Ovary (tissue), 9 donors: ENCODE measurements around the gene SUMO3. TPM values are rescaled to one million over a fixed set of nuclear protein-coding genes. Genes with fewer than 3 reads are reported as not detected.

Experiments
- DNase-seq, 5 donors: peaks; one replicate each; pipeline ENCODE4 v3.0.0-alpha.2; 2019 to 2020
- H3K27ac ChIP-seq, 2 donors: fragments of 200-600 bp; one replicate each; pipeline versions ENCODE4 v1.5.1 to v1.8.0; 2019 to 2022
- H3K27me3 ChIP-seq: fragments of 200-600 bp; one replicate; pipeline ENCODE4 v1.8.0; 2022
- H3K36me3 ChIP-seq: fragments of 200-600 bp; sonication (generic); one replicate; pipeline ENCODE4 v1.5.1; 2019
- H3K4me1 ChIP-seq: one replicate; pipeline ENCODE4 v1.8.1; 2013; ENCODE audit warnings: mild to moderate bottlenecking, moderate library complexity; ENCODE audit not compliant: insufficient read depth
- H3K4me3 ChIP-seq: fragments of 200-600 bp; sonication (generic); one replicate; pipeline ENCODE4 v1.5.1; 2017
- H3K9me3 ChIP-seq, 2 donors: fragments of 200-600 bp in 1 of 2; sonication (generic) in 1 of 2; one replicate each; pipeline versions ENCODE4 v1.5.1 to v1.8.1; 2013 to 2019; ENCODE audit warnings: mild to moderate bottlenecking in 1 of 2, moderate library complexity in 1 of 2
- CTCF ChIP-seq, 3 donors: fragments of 450-650 bp in 2 of 3; fragments of 200-600 bp in 1 of 3; IDR thresholded peaks; one replicate each; pipeline versions ENCODE4 v1.5.1 to v1.8.0; 2016 to 2022; ENCODE audit warnings: antibody characterized with exemption in 3 of 3, mild to moderate bottlenecking in 1 of 3
- EP300 ChIP-seq: sonication (generic); formaldehyde crosslinking; IDR thresholded peaks from one replicate; pipeline ENCODE4 v1.6.1; 2017; ENCODE audit warnings: antibody characterized with exemption
- POLR2A ChIP-seq: fragments of 450-650 bp; IDR thresholded peaks from one replicate; pipeline ENCODE4 v1.6.1; 2017; ENCODE audit warnings: antibody characterized with exemption, mild to moderate bottlenecking, moderate library complexity
- WGBS, 3 donors: extraction: QIAGEN DNeasy Blood & Tissue Kit in 1 of 3; methylation state at CpG; one replicate each; pipeline versions ENCODE4 v1.1.5 to v1.1.7; 2013 to 2017; 5-methylcytosine and 5-hydroxymethylcytosine counted together
- intact Hi-C, 4 donors: fragments of 100-400 bp; cut with DNase I; formaldehyde crosslinking; loops; one replicate each; pipeline versions ENCODE4 v1.11.0 to v1.15.1; 2022 to 2023
- polyA plus RNA-seq, 2 donors: library from polyadenylated mRNA; stranded (reverse); fragments of 200-250 nt in 1 of 2; fragments of 350-450 nt in 1 of 2; fragmentation: Illumina TruSeq in 1 of 2; extraction: RNeasy Lipid Tissue Mini Kit (QIAGEN cat#74804) in 1 of 2; gene quantifications; one replicate each; pipeline ENCODE4 v1.2.3, GENCODE V29; 2013 to 2014
- total RNA-seq, 7 donors: library from RNA; depleted of rRNA in 2 of 7; stranded (reverse); fragments of >200 nt in 2 of 7; fragmentation: NEBNext Ultra II Directional in 3 of 7; extraction: Animal tissue kit (Norgen Biotek cat#: 25700) in 3 of 7; gene quantifications; one replicate each; pipeline versions ENCODE4 v1.1.0 to v1.2.4, GENCODE V29; 2016 to 2023
- donor health status: DM: no; HTN: no; CAD: no; lungs with moderate emphysema.
- donor health status: DM: no; HTN: no; CAD: no.
- donor health status: Bipolar disorder and iron deficiency.
- donor health status: DM: yes; HTN: yes; CAD: no.
- donor health status: DM: no; HTN: no; CAD: no.
- donor health status: DM: yes; HTN: yes; CAD: no.

SUMO3 gene
- total and polyA plus RNA-seq, 9 donors: 45.3 to 108 (median 74.3) TPM

GRCh38 chr21:44778094-44778493, 39.8 kb downstream of the SUMO3 start:
- no peaks in the 10 kb centered on the region for H3K27me3 ChIP-seq
- no peak overlapping the region for H3K27ac ChIP-seq
- no peaks in the 10 kb centered on the region for H3K9me3 ChIP-seq
- DNase-seq: no peak
- no peaks in the 10 kb centered on the region for H3K4me1 ChIP-seq
- intact Hi-C loops: no loop called here
- no peak overlapping the region for H3K4me3 ChIP-seq
- H3K36me3 ChIP-seq: no peaks in the 10 kb centered on the region
- 82 to 87% (median 83%) methylated on average over 5 of the region's 5 CpGs for WGBS, 3 donors
- no peak for TF ChIP-seq EP300
- no peak for TF ChIP-seq CTCF (IDR thresholded peaks at IDR 0.05)
- no peak for TF ChIP-seq POLR2A

- no peaks in the 10 kb centered on the region for H3K36me3 ChIP-seq
- H3K4me3 ChIP-seq: no peak overlapping the region
- H3K9me3 ChIP-seq: no peaks in the 10 kb centered on the region
- H3K4me1 ChIP-seq: no peaks in the 10 kb centered on the region
- no peak for DNase-seq
- TF ChIP-seq CTCF (IDR thresholded peaks at IDR 0.05) (no peak), POLR2A (no peak), EP300 (no peak)
- H3K27me3 ChIP-seq: no peaks in the 10 kb centered on the region
- H3K27ac ChIP-seq: no peak overlapping the region
- intact Hi-C loops: no loop called here
- 88 to 98% (median 95%) methylated on average over 8 of the region's 8 CpGs for WGBS, 3 donors
Measured at GRCh38 chr21:44774972-44775371, 42.9 kb downstream of the SUMO3 start.

GRCh38 chr21:44773291-44773932, 44.5 kb downstream of the SUMO3 start:
- Histone ChIP-seq H3K36me3 (no peaks in the 10 kb centered on the region), H3K27ac (no peak overlapping the region), H3K4me1 (no peaks in the 10 kb centered on the region), H3K27me3 (no peaks in the 10 kb centered on the region), H3K9me3 (no peaks in the 10 kb centered on the region), H3K4me3 (no peak overlapping the region)
- 94 to 96% (median 95%) methylated on average over 20 of the region's 20 CpGs for WGBS, 3 donors
- intact Hi-C loops: no loop called here
- TF ChIP-seq POLR2A (no peak), CTCF (IDR thresholded peaks at IDR 0.05) (no peak), EP300 (no peak)
- no peak for DNase-seq

GRCh38 chr21:44771896-44772525, 45.9 kb downstream of the SUMO3 start:
- H3K4me3 ChIP-seq: no peak overlapping the region
- no peaks in the 10 kb centered on the region for H3K9me3 ChIP-seq
- no peak for TF ChIP-seq CTCF (IDR thresholded peaks at IDR 0.05)
- TF ChIP-seq POLR2A: no peak
- TF ChIP-seq EP300: no peak
- H3K36me3 ChIP-seq: no peaks in the 10 kb centered on the region
- H3K4me1 ChIP-seq: no peaks in the 10 kb centered on the region
- intact Hi-C loops: no loop called here
- WGBS, 3 donors: 90 to 95% (median 94%) methylated on average over 17 of the region's 17 CpGs
- H3K27ac ChIP-seq: no peak overlapping the region
- DNase-seq: no peak
- H3K27me3 ChIP-seq: no peaks in the 10 kb centered on the region
